Activated gamma-delta T cell (primary cell): ENCODE measurements around the gene EDARADD.

Experiments used
- DNase-seq: peaks from one replicate; lab custom pipeline; 2025; lab: John Stamatoyannopoulos, UW

Gene EDARADD

DNA sequence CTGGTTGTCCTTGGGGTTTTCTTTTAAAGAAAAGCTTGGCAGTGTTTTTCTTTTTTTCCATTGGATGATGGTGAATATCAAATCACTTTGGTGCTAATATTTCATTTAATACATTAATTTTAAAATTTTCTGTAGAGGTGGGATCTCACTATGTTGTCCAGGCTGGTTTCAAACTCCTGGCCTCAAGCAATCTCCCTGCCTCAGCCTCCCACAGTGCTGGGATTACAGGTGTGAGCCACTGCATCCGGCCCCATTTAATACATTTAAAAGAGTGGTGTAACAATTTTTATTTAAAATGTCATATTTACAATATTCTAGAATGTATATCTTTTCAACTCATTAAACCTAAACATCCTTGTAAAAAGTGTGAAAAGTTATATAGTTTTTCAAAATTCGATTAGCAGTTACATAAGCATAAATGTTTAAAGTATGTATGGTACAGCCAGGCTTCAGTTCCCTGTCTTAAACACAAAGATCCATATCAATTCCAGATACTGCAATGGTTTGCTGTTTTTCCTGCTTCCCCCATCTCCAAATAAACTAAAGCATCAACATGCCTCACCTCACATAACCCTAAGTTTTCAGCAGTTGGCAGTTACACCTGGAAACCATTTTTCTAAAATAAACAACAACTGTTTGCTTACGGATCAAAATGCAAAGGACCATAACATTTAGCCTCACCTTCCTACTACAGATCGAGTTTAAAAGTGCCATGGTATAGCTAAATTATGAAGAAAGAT, 120.8 kb downstream of the EDARADD start:
- DNase-seq: no peak

DNA sequence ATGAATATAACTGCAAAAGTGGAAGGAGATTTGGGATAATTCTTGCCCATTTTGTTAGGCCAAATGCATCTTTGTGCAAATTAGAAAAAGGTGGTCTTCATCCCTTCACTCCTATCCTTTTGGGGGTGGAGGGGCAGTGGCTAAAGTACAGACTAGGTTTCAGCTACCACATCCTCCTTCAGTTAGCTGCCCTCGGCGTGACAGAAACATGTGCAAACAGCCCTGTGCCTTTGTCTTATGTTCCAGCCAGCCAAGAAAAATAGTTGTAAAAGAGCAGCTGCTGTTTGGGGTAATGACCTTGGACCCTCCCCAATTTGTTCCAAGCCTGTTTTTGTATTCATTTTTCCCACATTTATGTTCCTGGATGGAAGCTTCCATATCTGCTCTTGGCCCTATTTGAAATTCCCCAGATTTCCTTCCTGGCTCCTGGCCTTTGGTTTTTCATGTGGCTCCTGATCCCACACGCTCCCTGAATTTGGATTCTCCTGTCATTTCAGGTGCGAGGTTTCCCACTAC, 121.4 kb downstream of the EDARADD start:
- DNase-seq: no peak

DNA sequence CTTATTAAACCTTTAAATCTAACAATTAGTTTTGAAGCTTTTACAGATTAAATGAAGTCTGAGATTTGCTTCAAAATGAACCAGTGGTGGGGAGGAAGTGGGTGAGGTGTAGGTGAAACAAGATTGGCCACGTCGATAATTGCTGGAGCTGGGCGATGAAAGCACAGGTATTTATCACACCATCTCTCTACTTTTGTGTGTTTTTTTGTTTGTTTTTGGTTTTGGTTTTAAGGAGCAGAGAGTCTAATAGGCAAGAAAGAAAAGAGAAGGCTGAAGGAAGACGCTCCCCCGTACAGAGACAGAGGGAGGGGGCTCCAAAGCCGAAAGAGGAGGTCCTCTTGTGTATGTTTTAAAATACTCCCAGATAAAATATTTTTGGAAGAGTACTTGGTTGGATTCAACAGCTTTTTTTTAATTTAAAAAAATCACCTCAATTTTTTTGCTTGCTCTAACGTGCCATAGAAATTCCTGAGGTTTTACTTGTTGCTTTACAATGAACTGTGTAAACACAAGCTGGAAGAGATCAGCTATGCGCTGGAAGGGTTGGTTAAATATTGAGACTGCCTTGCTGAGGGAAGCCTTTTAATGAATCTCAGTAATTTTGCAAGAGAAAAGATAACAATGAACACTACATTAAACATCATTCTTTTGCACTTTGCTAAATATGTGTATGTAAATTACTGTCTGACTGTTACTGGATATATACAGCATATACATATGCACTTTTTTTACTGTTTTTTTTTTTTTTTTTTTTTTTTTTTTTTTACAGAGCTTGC, 123.0 kb downstream of the EDARADD start:
- DNase-seq: no peak

DNA sequence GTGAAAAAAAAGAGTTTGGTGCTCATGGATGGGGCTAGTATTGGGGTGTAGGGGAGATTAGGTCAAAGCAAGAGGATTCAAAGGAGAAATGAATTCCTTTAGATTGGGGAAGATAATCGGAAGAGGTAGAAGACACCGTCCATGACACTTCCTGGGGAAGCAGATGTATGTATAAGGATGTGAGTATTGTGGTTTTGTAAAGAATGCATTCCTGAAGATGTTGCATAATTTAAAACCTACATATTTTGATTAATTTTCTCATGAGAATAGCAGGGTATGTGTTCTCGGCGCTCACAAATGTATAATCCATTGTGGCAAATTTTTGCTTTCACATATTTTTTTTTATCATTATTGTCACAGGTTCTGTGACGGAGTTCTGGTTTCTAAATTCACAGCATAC, 124.2 kb downstream of the EDARADD start:
- no peak for DNase-seq

DNA sequence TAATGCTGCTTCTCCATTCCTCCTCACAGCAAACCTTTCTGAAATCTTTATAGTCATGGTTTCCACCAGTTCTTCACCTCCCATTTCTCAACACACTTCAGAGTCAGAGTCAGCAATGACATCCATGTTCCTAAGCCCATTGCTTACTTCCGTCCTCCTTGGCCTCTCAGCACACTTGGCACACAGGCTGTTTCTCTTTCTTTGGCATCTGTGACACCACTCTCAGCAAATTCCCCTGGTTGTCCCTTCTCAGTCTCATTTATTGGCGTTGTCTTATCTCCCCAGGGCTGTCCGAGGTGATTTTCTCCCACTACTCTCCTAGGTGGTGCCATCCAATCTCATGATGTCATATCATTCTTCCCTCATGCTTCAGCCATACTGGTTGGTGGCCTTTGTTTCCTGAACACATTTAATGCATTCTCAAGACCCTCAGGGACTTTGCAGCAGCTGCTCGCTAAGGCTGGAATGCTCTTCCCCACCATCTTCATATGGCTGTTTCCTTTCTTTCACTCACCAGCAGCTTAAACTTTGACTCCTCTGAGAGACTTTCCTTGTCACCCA, 126.4 kb downstream of the EDARADD start:
- DNase-seq: no peak

DNA sequence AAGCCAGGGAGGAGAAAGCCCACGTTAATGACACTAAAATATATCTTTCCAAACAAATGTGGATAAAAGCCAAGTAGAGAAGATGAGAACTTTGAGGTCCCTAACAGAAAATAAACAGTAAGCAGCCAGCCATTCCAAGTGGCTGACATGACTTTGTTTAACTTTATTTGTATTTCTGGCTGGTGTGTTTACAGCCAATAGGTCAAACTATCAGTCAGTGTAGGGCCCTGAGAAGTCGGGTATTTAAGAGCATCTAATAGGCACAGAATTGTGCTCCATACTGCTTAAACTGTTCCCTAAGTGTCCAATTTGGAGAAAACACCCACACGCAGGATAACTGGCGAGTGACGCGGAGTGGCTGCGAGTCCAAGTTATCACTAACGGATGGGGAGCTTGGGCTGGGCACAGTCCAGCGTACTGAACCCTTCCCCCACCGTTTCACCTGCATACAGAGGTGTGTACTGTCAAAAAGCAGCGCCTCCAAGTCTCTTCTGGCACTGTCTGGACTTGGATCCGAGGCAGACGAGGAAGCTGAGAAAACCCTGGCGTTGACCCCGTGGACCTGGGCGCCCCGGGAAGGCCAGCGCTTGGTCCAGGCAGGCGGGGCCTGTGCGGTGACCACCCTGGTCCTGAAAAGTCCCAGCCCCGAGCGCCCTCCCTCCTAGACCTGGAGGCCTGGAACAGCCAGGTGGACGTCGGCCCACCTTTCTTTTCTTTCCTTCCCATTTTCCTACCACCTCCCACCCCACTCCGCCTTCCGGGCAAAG, 129.0 kb downstream of the EDARADD start:
- no peak for DNase-seq

DNA sequence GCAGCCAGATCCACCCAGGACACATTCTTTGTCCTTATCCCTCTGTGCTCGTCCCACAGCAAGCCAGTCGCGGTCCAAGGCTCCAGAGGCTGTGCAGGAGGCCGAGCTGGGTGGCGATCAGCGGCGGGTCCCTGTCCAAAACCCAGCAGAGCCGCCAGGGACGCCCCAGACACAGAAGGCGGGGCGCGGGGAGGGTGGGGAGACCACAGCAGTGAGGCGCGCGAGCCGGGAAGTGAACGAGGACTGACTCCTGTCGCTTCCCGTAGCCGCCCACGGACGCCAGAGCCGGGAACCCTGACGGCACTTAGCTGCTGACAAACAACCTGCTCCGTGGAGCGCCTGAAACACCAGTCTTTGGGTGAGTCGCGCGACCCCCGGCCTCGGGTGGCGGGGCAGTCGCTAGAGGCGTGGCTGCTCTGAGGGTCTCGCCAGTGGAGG, 129.6 kb downstream of the EDARADD start, which contains the start of gene LGALS8:
Gene LGALS8 (plus strand): TSS at position 279 of the 438 bp plus-strand sequence. CDS start 2,089 bp downstream, outside the sequence.
- peak; percentile 72 for DNase-seq

DNA sequence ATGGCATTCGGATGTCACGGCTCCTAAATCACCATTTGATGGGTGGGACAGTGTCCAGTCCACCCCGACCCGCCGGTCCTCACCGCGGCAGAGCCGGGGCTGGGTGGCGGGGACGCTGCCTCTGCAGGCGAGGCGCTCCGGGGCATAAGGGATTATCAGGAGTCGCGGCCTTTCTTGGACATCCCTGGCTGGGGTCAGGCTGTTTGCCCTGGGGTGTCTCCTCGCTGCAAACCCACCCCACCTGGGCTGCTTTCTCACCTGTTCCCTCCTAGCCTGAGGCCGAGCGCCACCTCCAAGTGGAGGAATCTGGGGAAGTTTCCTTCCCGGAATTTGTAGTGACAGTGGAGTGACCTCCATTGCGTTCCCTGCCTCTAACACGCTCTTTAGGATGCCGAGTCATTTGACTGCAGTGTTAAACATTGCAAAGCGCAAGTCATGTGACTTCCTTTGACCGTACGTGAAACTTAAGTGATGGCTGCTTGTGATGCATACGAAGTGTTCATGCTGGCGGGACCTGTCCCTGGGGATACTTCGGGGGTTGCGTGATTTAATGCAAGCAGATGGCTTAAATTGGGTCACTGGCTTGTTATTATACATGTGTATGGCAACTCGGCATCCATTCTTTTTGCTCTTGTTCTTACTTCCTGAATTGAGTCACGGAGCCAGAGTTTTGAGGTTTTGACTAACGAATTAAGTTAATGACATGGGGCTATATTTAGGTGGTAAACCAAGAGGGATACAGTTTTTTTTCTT, 130.2 kb downstream of the EDARADD start:
- DNase-seq: no peak

DNA sequence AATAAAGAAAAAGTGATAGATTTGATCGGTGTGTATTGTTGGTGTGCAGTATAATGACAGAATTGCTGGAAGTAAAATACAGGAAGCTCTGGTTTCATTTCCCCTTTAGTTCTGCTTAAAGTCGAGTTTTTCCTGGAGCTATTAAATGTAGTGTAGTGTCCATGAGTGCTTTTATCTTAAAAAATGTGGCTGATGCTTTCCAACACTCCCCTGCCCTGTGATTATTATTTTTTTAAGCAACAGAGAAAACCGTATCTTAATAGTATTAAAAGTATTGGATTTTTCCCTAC, 130.8 kb downstream of the EDARADD start:
- no peak for DNase-seq

DNA sequence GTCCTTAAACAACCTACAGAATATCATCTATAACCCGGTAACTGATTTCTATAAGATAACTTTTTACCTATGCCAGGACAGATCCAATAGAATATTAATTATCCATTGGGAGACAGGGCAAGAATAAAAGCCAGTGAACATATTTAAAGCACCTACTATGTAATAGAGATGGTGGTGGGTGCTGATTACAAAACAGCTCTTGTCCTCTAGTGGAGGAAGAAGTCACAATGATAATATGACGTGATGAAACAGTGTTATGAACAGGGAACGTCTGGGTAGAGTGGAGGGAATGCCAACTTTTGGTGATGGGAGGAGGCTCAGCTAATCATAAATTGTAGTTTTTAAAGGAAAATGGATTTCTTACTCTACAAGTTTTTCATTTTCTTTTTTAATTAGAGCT, 132.0 kb downstream of the EDARADD start:
- DNase-seq: no peak

DNA sequence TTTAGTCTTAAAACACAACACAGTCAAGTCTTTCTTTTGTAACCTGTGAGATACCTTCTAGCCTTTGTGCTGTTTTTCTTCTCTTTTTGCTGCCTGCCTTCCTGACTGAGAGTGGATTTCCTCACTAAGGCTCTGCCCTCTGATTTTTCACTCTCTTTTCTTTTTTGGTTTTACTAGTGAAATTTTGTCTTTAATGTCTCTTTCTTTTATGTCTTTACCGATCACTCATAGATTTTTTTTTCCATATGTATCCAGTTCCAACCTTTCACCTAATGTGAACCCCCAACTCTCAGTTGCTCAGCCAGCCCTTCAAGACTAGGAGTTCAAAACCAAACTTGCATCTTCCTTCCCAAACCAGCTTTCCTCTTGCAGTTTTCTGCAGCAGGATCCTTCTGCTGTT, 136.2 kb downstream of the EDARADD start:
- DNase-seq: no peak

DNA sequence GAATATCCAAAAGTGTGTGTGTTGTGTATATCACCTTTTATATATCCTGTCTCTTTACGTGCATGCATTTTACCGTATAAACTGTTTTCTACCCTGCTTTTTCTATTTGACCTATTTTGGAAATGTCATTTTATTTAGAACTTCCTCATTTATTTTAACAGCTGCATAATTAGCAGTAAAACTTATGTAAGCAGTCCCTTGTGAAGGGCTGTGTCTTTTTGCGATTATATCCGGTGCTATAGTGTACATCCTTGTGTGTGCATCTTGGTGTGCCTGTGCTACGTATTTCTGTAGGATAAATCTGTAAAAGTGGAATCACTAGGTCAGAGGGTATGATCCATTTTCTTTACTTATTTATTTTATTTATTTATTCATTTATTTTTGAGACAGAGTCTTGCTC, 136.9 kb downstream of the EDARADD start:
- DNase-seq: no peak

DNA sequence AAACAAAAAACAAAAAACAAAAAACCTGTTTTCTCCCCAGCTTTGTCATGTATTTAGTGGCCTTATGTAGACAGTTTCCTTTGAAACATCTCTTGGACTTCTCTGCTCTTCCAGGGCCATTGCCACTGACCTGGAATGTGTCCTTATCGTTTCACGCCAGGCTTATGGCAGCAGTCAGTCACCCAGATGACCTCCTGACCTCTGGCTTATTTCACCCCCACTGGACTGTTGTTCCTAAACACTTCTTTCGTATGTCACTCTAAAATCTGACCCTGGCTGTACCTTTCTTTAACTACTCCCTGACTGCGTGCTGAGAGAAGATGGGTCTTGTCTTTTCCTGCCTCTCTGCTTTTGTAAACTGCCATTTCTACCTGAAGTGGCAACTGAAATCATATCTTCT, 138.8 kb downstream of the EDARADD start:
- no peak for DNase-seq

DNA sequence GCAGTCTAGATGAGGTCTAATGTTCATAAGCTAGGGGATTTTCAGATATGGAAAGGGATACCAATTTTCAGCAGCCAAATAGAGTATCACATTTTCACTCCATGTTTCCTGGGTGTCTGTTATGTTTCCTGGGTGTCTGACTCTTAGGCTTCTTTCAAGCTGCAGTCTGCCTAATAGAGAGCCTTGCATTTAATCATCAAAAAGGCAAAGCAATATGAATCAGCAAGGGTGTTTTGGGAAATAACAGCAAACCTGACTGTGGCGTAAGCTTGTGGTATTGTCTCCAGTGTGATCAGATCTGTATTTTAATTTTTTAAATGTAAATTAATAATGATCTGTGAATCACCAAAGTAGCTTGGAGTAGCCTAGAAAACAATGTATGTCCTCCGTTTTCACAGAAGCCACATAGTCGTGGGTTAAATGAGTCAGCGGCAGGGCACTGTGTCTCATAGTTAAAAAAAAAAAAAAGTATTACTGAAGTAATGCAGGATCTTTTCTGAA, 140.1 kb downstream of the EDARADD start:
- no peak for DNase-seq
